HepG2 (cell line): ENCODE results near the gene LRRC4C. TPM values are rescaled to one million over a fixed set of nuclear protein-coding genes. Genes with fewer than 3 reads are reported as not detected.

Source experiments
- ATAC-seq: fragments of 200-7000 bp; cut with Tn5 transposase; 3 replicates; pipeline ENCODE4 v1.9.1; 2020; ENCODE audit warnings: mild to moderate bottlenecking, moderate library complexity
- BruUV-seq: library from RNA; stranded (reverse); fragments of 400-500 nt; replicated peaks from 2 replicates; lab custom pipeline; 2021; lab: Mats Ljungman, UMichigan
- CTCF ChIA-PET: fragments of 300-600 bp; formaldehyde crosslinking; extraction: SDS; loops from one replicate; lab custom pipeline; 2021; ENCODE audit warnings: low total read pairs, inconsistent platforms, low intra/inter-chr PET ratio; lab: Yijun Ruan, JAX
- POLR2A ChIA-PET: fragments of 350-600 bp; sonication (Branson Sonifier 250); formaldehyde crosslinking; loops from one replicate; lab custom pipeline; 2020; ENCODE audit warnings: antibody characterized with exemption, inconsistent platforms; lab: Yijun Ruan, JAX
- DNase-seq: peaks from one replicate; pipeline ENCODE4 v3.0.0-alpha.2; 2015; ENCODE audit warnings: low spot score
- FAIRE-seq: peaks from 3 replicates; lab custom pipeline; 2011; peaks lifted over from hg19 to GRCh38; lab: Jason Lieb, UNC
- H2AFZ ChIP-seq: one replicate; pipeline ENCODE4 v1.6.1; 2011; ENCODE audit warnings: low read length, inconsistent platforms
- H3K27ac ChIP-seq: fragments of 300-600 bp; 3 replicates; pipeline ENCODE4 v1.8.0; 2011; ENCODE audit warnings: mixed run types, mild to moderate bottlenecking, mixed read lengths, low read length, inconsistent platforms; ENCODE audit not compliant: insufficient read depth; ENCODE audit errors: extremely low read length
- H3K27me3 ChIP-seq, 2 experiments: fragments of 200-600 bp in 1 of 2; 2 replicates in 1 of 2; 3 replicates in 1 of 2; pipeline versions ENCODE4 v1.6.0 to v1.8.0; 2011; ENCODE audit warnings: low read length in 2 of 2, mild to moderate bottlenecking in 2 of 2, moderate library complexity in 2 of 2, inconsistent platforms in 1 of 2; ENCODE audit not compliant: insufficient read depth in 2 of 2, control insufficient read depth in 1 of 2
- H3K36me3 ChIP-seq, 2 experiments: fragments of 200-600 bp in 1 of 2; replicated peaks in 1 of 2; 2 replicates in 1 of 2; 3 replicates in 1 of 2; pipeline versions ENCODE4 v1.5.1 to v1.8.0; 2011; ENCODE audit warnings: low read length in 2 of 2, inconsistent platforms in 1 of 2; ENCODE audit not compliant: insufficient read depth in 2 of 2, control insufficient read depth in 1 of 2
- H3K4me1 ChIP-seq: 2 replicates; pipeline ENCODE4 v1.5.1; 2012; ENCODE audit warnings: low read length, inconsistent platforms; ENCODE audit not compliant: insufficient read depth
- H3K4me2 ChIP-seq: 2 replicates; pipeline ENCODE4 v1.6.0; 2011; ENCODE audit warnings: low read depth, low read length, inconsistent platforms
- H3K4me3 ChIP-seq, 3 experiments: fragments of 200-600 bp in 1 of 3; sonication (generic), shearing (Covaris generic) in 1 of 3; replicated peaks in 1 of 3; 2 replicates each; pipeline ENCODE4 v1.5.1; 2011 to 2016; ENCODE audit warnings: low read length in 3 of 3, inconsistent platforms in 2 of 3, low read depth in 2 of 3, mild to moderate bottlenecking in 2 of 3, control low read depth in 1 of 3, mixed read lengths in 1 of 3; ENCODE audit not compliant: insufficient read depth in 1 of 3
- H3K79me2 ChIP-seq: one replicate; pipeline ENCODE4 v1.6.1; 2011; ENCODE audit warnings: low read length, inconsistent platforms; ENCODE audit not compliant: insufficient read depth
- H3K9ac ChIP-seq: 2 replicates; pipeline ENCODE4 v1.6.0; 2011; ENCODE audit warnings: mild to moderate bottlenecking, low read depth, low read length, inconsistent platforms; ENCODE audit not compliant: insufficient read depth
- H3K9me3 ChIP-seq: 2 replicates; pipeline ENCODE4 v1.5.1; 2012; ENCODE audit warnings: mild to moderate bottlenecking, low read length
- H4K20me1 ChIP-seq: 2 replicates; pipeline ENCODE4 v1.6.0; 2011; ENCODE audit warnings: inconsistent platforms, mild to moderate bottlenecking, low read length, moderate library complexity; ENCODE audit not compliant: insufficient read depth
- MZF1 ChIP-seq: sonication (generic); formaldehyde crosslinking; IDR thresholded peaks from 2 replicates; pipeline ENCODE4 v1.8.1; 2023; ENCODE audit warnings: mild to moderate bottlenecking, missing genetic modification reagents, borderline replicate concordance
- RAD21 ChIP-seq: fragments of 450-650 bp; formaldehyde crosslinking; IDR thresholded peaks from 2 replicates; pipeline ENCODE4 v1.5.0; 2020; ENCODE audit warnings: mild to moderate bottlenecking
- RBM39 ChIP-seq: fragments of 200-400 bp; formaldehyde crosslinking; IDR thresholded peaks from one replicate; pipeline ENCODE4 v1.6.1; 2018; ENCODE audit warnings: antibody characterized with exemption, mild to moderate bottlenecking, low read depth, low read length; ENCODE audit not compliant: poor library complexity, severe bottlenecking
- SIX4 ChIP-seq: sonication (generic); formaldehyde crosslinking; IDR thresholded peaks from 2 replicates; pipeline ENCODE4 v1.4.0; 2020; ENCODE audit warnings: missing genetic modification reagents
- SMC3 ChIP-seq: IDR thresholded peaks from 2 replicates; pipeline ENCODE4 v1.6.1; 2011; ENCODE audit warnings: low read length, improper control_type of control experiment
- STAG1 ChIP-seq: sonication (generic); formaldehyde crosslinking; IDR thresholded peaks from 2 replicates; pipeline ENCODE4 v1.4.0; 2020; ENCODE audit warnings: missing genetic modification reagents
- ZBTB42 ChIP-seq: sonication (generic); formaldehyde crosslinking; IDR thresholded peaks from 2 replicates; pipeline ENCODE4 v1.5.0; 2020; ENCODE audit warnings: mild to moderate bottlenecking, missing genetic modification reagents
- ZMYM2 ChIP-seq: sonication (generic); formaldehyde crosslinking; IDR thresholded peaks from 2 replicates; pipeline ENCODE4 v1.8.0; 2022; ENCODE audit warnings: mild to moderate bottlenecking, missing genetic modification reagents
- ZNF138 ChIP-seq: sonication (generic); formaldehyde crosslinking; IDR thresholded peaks from 2 replicates; pipeline ENCODE4 v1.5.0; 2020; ENCODE audit warnings: mild to moderate bottlenecking, low read depth, missing genetic modification reagents
- ZNF431 ChIP-seq: sonication (generic); formaldehyde crosslinking; IDR thresholded peaks from 2 replicates; pipeline ENCODE4 v1.9.0; 2022; ENCODE audit warnings: missing genetic modification reagents, low read depth, mild to moderate bottlenecking, borderline replicate concordance
- ZNF652 ChIP-seq: IDR thresholded peaks from 2 replicates; pipeline ENCODE4 v1.6.1; 2016; ENCODE audit warnings: low read depth, borderline replicate concordance
- ZNF75D ChIP-seq: sonication (generic); formaldehyde crosslinking; IDR thresholded peaks from 2 replicates; pipeline ENCODE4 v1.8.1; 2023; ENCODE audit warnings: missing genetic modification reagents, mild to moderate bottlenecking, borderline replicate concordance
- ZNF766 ChIP-seq: sonication (generic); formaldehyde crosslinking; IDR thresholded peaks from 2 replicates; pipeline ENCODE4 v1.5.0; 2020; ENCODE audit warnings: missing genetic modification reagents, borderline replicate concordance
- WGBS: methylation state at CpG from one replicate; pipeline ENCODE4 v1.1.6; 2017; ENCODE audit warnings: low lambda C conversion rate; 5-methylcytosine and 5-hydroxymethylcytosine counted together
- in situ Hi-C: cut with HindIII; loops from 2 replicates; pipeline ENCODE4 v1.10.0; 2017; ENCODE audit warnings: low pct_unique_long_range_greater_than_20kb; ENCODE audit not compliant: extremely low pct_ligation_motif_present
- intact Hi-C: fragments of 100-400 bp; cut with micrococcal nuclease; formaldehyde crosslinking; loops from one replicate; pipeline ENCODE4 v1.10.0; 2022; ENCODE audit not compliant: unreplicated experiment
- polyA plus RNA-seq, 8 experiments: library from polyadenylated mRNA; depleted of rRNA in 3 of 8; stranded (reverse) in 7 of 8; unstranded in 1 of 8; fragments of >200 nt; fragmentation: Illumina TruSeq in 4 of 8; extraction: Trizol in 4 of 8; gene quantifications; 2 replicates each; pipeline versions ENCODE4 v1.2.1 to v1.2.3, GENCODE V29; 2011 to 2016; ENCODE audit warnings: low read depth in 4 of 8, missing spikeins in 1 of 8, mixed read lengths in 1 of 8; ENCODE audit not compliant: insufficient read depth in 1 of 8
- total RNA-seq, 5 experiments: library from RNA; depleted of rRNA; stranded (reverse); fragments of >200 nt; fragmentation: Illumina TruSeq; extraction: Trizol; gene quantifications; 2 replicates each; pipeline ENCODE4 v1.2.3, GENCODE V29; 2016; ENCODE audit warnings: low read depth in 1 of 5
- TF ChIP-seq, protein P1 (sequence below): sonication (generic); formaldehyde crosslinking; IDR thresholded peaks from 2 replicates; pipeline ENCODE4 v1.5.0; 2020; ENCODE audit warnings: mild to moderate bottlenecking, missing genetic modification reagents, moderate library complexity
- TF ChIP-seq, protein P2 (sequence below): sonication (generic); formaldehyde crosslinking; IDR thresholded peaks from 2 replicates; pipeline ENCODE4 v1.4.0; 2020; ENCODE audit warnings: missing genetic modification reagents
- TF ChIP-seq, protein P3 (sequence below): fragments of 450-650 bp; IDR thresholded peaks from 2 replicates; pipeline ENCODE4 v1.6.1; 2017

LRRC4C gene
- total and polyA plus RNA-seq, 2 of the 13 experiments (the other 11 are each of a cell fraction or from before 2014, with no cell fraction given) = not detected

DNA sequence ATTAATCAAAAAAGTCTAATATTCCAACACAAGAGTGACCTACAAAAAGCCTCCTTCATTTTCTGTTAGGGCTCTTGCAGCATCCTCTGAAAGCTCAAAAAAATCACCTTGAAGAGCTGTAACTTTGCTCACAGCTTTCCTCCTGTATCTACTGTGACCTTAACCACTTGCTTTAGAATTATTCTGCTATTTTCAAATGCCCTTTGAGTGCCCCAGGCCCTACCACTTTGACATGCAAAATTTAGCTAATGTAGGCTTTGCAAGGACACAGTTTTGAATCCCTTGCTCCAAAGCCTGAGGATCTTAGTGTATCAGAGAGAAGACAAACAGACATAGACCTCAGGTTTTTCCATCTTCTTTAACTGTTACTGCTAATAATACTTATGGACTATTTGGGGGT, 253.1 kb downstream of the LRRC4C start:
- no peak for DNase-seq
- Histone ChIP-seq H4K20me1 (no peaks in the 10 kb centered on the region), H3K36me3 (no peaks in the 10 kb centered on the region), H3K79me2 (no peaks in the 10 kb centered on the region), H3K4me1 (no peaks in the 10 kb centered on the region), H2AFZ (no peak overlapping the region), H3K27me3 (no peaks in the 10 kb centered on the region), H3K4me2 (no peak overlapping the region), H3K9ac (no peak overlapping the region), H3K4me3 (no peak overlapping the region), H3K9me3 (no peaks in the 10 kb centered on the region), H3K27ac (no peak overlapping the region)
- in situ Hi-C loops = no loop called here
- ChIA-PET POLR2A (no interaction called here), CTCF (no interaction called here)
- intact Hi-C loops = no loop called here
- no peak for ATAC-seq
- no peak for FAIRE-seq
- no TSS peak for BruUV-seq
- no peak for TF ChIP-seq ZMYM2
- no peak for TF ChIP-seq RBM39
- no peak for TF ChIP-seq MZF1 (CRISPR knock-in tag)
- TF ChIP-seq ZNF766 (CRISPR knock-in tag) = no peak
- no peak for TF ChIP-seq ZBTB42 (CRISPR knock-in tag)
- no peak for TF ChIP-seq SIX4
- TF ChIP-seq ZNF138 = no peak

DNA sequence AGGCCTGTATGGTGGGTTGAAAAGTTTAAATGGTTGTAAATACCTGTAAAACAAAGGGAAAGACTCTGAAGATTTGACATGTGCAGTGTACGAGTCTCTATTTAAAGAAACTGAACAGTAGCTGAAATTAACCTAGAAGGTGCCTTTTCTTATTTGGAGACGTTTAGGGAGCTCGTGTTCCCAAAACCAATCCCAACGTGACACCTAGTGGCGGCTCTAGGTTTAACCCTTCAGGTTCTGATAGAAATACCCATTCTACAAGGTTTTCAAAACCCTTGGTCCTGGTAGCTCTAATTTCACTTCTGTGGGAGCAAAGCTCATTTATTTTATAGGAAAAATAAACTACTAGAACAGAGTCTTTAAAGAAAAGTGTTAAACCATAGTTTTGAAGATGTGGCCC, 258.3 kb downstream of the LRRC4C start:
- WGBS = 0% methylated on average over 5 of the region's 5 CpGs
- TF ChIP-seq ZNF75D (CRISPR knock-in tag) (no peak), STAG1 (CRISPR knock-in tag) (peak; percentile 86), SMC3 (peak; percentile 59; the same call in 1 of the 2 replicates), ZBTB42 (CRISPR knock-in tag) (no peak), ZNF652 (CRISPR knock-in tag) (peak; percentile 98), RAD21 (peak; percentile 37; the same call in 1 of the 2 replicates), ZNF431 (no peak)
- TF ChIP-seq, protein P1, sequence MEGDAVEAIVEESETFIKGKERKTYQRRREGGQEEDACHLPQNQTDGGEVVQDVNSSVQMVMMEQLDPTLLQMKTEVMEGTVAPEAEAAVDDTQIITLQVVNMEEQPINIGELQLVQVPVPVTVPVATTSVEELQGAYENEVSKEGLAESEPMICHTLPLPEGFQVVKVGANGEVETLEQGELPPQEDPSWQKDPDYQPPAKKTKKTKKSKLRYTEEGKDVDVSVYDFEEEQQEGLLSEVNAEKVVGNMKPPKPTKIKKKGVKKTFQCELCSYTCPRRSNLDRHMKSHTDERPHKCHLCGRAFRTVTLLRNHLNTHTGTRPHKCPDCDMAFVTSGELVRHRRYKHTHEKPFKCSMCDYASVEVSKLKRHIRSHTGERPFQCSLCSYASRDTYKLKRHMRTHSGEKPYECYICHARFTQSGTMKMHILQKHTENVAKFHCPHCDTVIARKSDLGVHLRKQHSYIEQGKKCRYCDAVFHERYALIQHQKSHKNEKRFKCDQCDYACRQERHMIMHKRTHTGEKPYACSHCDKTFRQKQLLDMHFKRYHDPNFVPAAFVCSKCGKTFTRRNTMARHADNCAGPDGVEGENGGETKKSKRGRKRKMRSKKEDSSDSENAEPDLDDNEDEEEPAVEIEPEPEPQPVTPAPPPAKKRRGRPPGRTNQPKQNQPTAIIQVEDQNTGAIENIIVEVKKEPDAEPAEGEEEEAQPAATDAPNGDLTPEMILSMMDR = peak; percentile 75
- TF ChIP-seq, protein P2, sequence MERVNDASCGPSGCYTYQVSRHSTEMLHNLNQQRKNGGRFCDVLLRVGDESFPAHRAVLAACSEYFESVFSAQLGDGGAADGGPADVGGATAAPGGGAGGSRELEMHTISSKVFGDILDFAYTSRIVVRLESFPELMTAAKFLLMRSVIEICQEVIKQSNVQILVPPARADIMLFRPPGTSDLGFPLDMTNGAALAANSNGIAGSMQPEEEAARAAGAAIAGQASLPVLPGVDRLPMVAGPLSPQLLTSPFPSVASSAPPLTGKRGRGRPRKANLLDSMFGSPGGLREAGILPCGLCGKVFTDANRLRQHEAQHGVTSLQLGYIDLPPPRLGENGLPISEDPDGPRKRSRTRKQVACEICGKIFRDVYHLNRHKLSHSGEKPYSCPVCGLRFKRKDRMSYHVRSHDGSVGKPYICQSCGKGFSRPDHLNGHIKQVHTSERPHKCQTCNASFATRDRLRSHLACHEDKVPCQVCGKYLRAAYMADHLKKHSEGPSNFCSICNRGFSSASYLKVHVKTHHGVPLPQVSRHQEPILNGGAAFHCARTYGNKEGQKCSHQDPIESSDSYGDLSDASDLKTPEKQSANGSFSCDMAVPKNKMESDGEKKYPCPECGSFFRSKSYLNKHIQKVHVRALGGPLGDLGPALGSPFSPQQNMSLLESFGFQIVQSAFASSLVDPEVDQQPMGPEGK (CRISPR knock-in tag) = no peak
- TF ChIP-seq, protein P3, sequence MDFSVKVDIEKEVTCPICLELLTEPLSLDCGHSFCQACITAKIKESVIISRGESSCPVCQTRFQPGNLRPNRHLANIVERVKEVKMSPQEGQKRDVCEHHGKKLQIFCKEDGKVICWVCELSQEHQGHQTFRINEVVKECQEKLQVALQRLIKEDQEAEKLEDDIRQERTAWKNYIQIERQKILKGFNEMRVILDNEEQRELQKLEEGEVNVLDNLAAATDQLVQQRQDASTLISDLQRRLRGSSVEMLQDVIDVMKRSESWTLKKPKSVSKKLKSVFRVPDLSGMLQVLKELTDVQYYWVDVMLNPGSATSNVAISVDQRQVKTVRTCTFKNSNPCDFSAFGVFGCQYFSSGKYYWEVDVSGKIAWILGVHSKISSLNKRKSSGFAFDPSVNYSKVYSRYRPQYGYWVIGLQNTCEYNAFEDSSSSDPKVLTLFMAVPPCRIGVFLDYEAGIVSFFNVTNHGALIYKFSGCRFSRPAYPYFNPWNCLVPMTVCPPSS = no peak
- Histone ChIP-seq H3K9me3 (no peaks in the 10 kb centered on the region), H3K79me2 (no peaks in the 10 kb centered on the region), H3K27me3 (no peaks in the 10 kb centered on the region), H3K4me1 (no peaks in the 10 kb centered on the region), H3K27ac (no peak overlapping the region), H4K20me1 (no peaks in the 10 kb centered on the region), H3K36me3 (no peaks in the 10 kb centered on the region), H2AFZ (no peak overlapping the region), H3K4me2 (no peak overlapping the region), H3K9ac (no peak overlapping the region), H3K4me3 (no peak overlapping the region)
- in situ Hi-C loops (no loop called here), intact Hi-C loops (no loop called here)
- ChIA-PET POLR2A (no interaction called here), CTCF (interaction anchor here (0.7 kb wide), 1 partner anchor 894 kb away, joined by 4 read pairs; no protein-coding TSS in a partner anchor)
- ATAC-seq = peak; percentile 52
- peak; percentile 36 for FAIRE-seq
- no TSS peak for BruUV-seq
- DNase-seq = peak; percentile 21
